SK-N-SH treated with all-trans-retinoic acid at 6 μM for 48 hours (cell line): ENCODE measurements around the gene CD84.

Source experiments
- ATAC-seq: fragments of 200-7000 bp; cut with Tn5 transposase; 3 replicates; pipeline ENCODE4 v1.9.1; 2020; ENCODE audit warnings: mild to moderate bottlenecking, moderate library complexity
- ARNTL ChIP-seq: fragments of 450-650 bp; formaldehyde crosslinking; IDR thresholded peaks from 2 replicates; pipeline ENCODE4 v1.5.0; 2020; ENCODE audit warnings: low read depth, mild to moderate bottlenecking, moderate library complexity, borderline replicate concordance
- BACH2 ChIP-seq: fragments of 250-450 bp; sonication (Bioruptor Pico); IDR thresholded peaks from 2 replicates; pipeline ENCODE4 v1.9.0; 2021; ENCODE audit warnings: mild to moderate bottlenecking, borderline replicate concordance
- CREB5 ChIP-seq: fragments of 250-450 bp; sonication (Bioruptor Pico); IDR thresholded peaks from 2 replicates; pipeline ENCODE4 v1.5.1; 2020; ENCODE audit warnings: low read depth, mild to moderate bottlenecking, moderate library complexity
- CSDC2 ChIP-seq: fragments of 250-450 bp; sonication (Bioruptor Pico); IDR thresholded peaks from 2 replicates; pipeline ENCODE4 v1.5.0; 2020; ENCODE audit warnings: mild to moderate bottlenecking, moderate library complexity
- CSRNP3 ChIP-seq: fragments of 250-450 bp; sonication (Bioruptor Pico); IDR thresholded peaks from 2 replicates; pipeline ENCODE4 v1.5.1; 2021; ENCODE audit warnings: mild to moderate bottlenecking, moderate library complexity
- ESRRG ChIP-seq: fragments of 250-450 bp; sonication (Bioruptor Pico); IDR thresholded peaks from 2 replicates; pipeline ENCODE4 v1.6.1; 2021; ENCODE audit warnings: mild to moderate bottlenecking
- GLIS3 ChIP-seq: fragments of 250-450 bp; sonication (Bioruptor Pico); IDR thresholded peaks from 2 replicates; pipeline ENCODE4 v1.5.0; 2020; ENCODE audit warnings: mild to moderate bottlenecking, moderate library complexity
- ISL1 ChIP-seq: fragments of 250-450 bp; sonication (Bioruptor Pico); IDR thresholded peaks from 2 replicates; pipeline ENCODE4 v2.1.2; 2022; ENCODE audit warnings: mild to moderate bottlenecking, moderate library complexity
- PATZ1 ChIP-seq: fragments of 250-450 bp; sonication (Bioruptor Pico); IDR thresholded peaks from 2 replicates; pipeline ENCODE4 v1.8.0; 2020; ENCODE audit warnings: mild to moderate bottlenecking, moderate library complexity, borderline replicate concordance
- PPARA ChIP-seq: fragments of 250-450 bp; sonication (Bioruptor Pico); IDR thresholded peaks from 2 replicates; pipeline ENCODE4 v1.5.0; 2020; ENCODE audit warnings: mild to moderate bottlenecking, borderline replicate concordance
- RARB ChIP-seq: fragments of 250-450 bp; sonication (Bioruptor Pico); IDR thresholded peaks from 2 replicates; pipeline ENCODE4 v1.8.0; 2021; ENCODE audit warnings: mild to moderate bottlenecking, moderate library complexity
- SNAI2 ChIP-seq: fragments of 250-450 bp; sonication (Bioruptor Pico); IDR thresholded peaks from 2 replicates; pipeline ENCODE4 v1.5.0; 2020; ENCODE audit warnings: mild to moderate bottlenecking, moderate library complexity
- TCF4 ChIP-seq: fragments of 250-450 bp; sonication (Bioruptor Pico); IDR thresholded peaks from 2 replicates; pipeline ENCODE4 v1.8.0; 2021; ENCODE audit warnings: mild to moderate bottlenecking, moderate library complexity, borderline replicate concordance
- TOX ChIP-seq: fragments of 250-450 bp; sonication (Bioruptor Pico); IDR thresholded peaks from 2 replicates; pipeline ENCODE4 v1.8.0; 2021; ENCODE audit warnings: mild to moderate bottlenecking, moderate library complexity, borderline replicate concordance
- TSHZ2 ChIP-seq: fragments of 250-450 bp; sonication (Bioruptor Pico); IDR thresholded peaks from 2 replicates; pipeline ENCODE4 v1.5.0; 2020; ENCODE audit warnings: mild to moderate bottlenecking, moderate library complexity
- ZFP3 ChIP-seq: fragments of 250-450 bp; sonication (Bioruptor Pico); IDR thresholded peaks from 2 replicates; pipeline ENCODE4 v1.5.0; 2020; ENCODE audit warnings: mild to moderate bottlenecking, moderate library complexity
- ZFP30 ChIP-seq: fragments of 450-650 bp; formaldehyde crosslinking; IDR thresholded peaks from 2 replicates; pipeline ENCODE4 v1.5.0; 2022; ENCODE audit warnings: mild to moderate bottlenecking, moderate library complexity
- ZNF565 ChIP-seq: fragments of 450-650 bp; formaldehyde crosslinking; conservative IDR thresholded peaks from 2 replicates; pipeline ENCODE4 v1.5.0; 2020; ENCODE audit warnings: low read depth, mild to moderate bottlenecking, moderate library complexity
- ZNF70 ChIP-seq: fragments of 450-650 bp; formaldehyde crosslinking; IDR thresholded peaks from 2 replicates; pipeline ENCODE4 v1.5.0; 2020; ENCODE audit warnings: mild to moderate bottlenecking, moderate library complexity
- ZNF8 ChIP-seq: fragments of 450-650 bp; formaldehyde crosslinking; IDR thresholded peaks from 2 replicates; pipeline ENCODE4 v1.5.0; 2020; ENCODE audit warnings: mild to moderate bottlenecking, moderate library complexity

CD84 gene

DNA sequence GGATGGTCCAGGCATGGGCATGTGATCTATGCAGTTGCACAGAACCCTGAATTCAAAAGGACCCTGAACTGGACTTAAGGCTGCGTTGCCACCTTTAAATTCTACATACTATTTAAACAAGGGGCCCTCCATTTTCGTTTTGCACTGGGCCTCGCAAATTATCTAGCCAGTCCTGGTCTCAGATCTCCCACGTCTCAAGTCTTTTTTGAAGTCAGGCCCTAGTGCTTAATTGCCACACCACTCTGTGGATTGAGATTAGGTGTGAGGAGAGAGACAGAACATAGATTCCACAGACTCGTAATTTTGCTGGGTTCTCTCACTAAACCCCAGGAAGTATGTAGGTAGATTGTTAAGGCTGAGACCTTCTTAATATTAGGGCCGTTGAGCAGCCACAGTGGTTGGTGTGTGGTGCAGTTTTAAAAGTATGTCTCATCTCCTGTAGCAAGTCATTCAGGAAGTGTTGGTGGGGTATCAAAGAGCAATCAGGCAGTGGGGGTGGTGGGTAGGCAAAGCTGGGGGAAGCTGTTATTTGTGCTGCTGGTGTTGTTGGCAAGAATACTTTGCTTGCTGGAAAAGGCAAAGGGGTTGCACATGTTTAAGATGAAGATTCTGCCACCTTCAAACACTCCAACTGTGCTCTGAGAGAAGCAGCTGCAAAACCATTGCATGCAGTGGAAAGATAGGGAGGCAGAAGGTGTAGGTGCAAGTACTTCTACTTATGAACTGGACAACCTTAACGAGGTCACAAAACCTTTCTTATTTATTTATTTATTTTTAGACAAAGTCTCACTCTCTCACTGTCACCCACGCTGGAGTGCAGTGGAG is 11.2 kb downstream of the CD84 start:
- TF ChIP-seq TOX (CRISPR knock-in tag), result no peak
- TF ChIP-seq ISL1 (CRISPR knock-in tag), result no peak
- TF ChIP-seq SNAI2 (CRISPR knock-in tag), result no peak
- TF ChIP-seq CSDC2 (CRISPR knock-in tag), result no peak
- TF ChIP-seq ZFP3 (CRISPR knock-in tag), result no peak
- TF ChIP-seq PPARA (CRISPR knock-in tag), result no peak
- TF ChIP-seq ESRRG (CRISPR knock-in tag), result no peak
- no peak for TF ChIP-seq RARB (CRISPR knock-in tag)
- TF ChIP-seq ZNF565 (CRISPR knock-in tag), result no peak
- no peak for TF ChIP-seq TSHZ2 (CRISPR knock-in tag)
- TF ChIP-seq ZNF70, result no peak
- no peak for TF ChIP-seq ARNTL (CRISPR knock-in tag)
- no peak for TF ChIP-seq BACH2 (CRISPR knock-in tag)
- TF ChIP-seq ZNF8, result no peak
- no peak for TF ChIP-seq CREB5 (CRISPR knock-in tag)
- TF ChIP-seq CSRNP3 (CRISPR knock-in tag), result no peak
- TF ChIP-seq ZFP30, result no peak
- no peak for TF ChIP-seq TCF4
- TF ChIP-seq GLIS3 (CRISPR knock-in tag), result no peak
- no peak for TF ChIP-seq PATZ1 (CRISPR knock-in tag)
- no peak for ATAC-seq

DNA sequence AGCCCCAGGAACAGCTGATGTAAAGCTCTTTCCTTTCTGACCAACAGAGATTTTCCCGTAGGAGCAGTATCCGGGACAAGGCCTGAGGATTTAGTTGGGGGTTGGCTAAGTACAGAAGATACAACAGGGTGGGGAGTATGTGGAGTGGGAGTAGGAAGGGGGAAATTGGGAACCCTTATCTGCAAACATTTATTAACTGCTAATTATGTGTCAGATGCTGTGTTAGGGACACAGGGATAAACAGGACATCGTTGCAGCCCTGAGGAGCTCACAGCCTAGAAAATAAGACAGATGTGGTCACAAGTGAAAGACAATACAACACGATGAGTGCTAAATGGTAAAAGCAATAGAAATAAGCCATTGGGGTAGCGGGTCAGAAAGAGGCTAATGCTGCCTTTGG is 12.0 kb downstream of the CD84 start:
- ATAC-seq, result no peak
- TF ChIP-seq CSRNP3 (CRISPR knock-in tag), result no peak
- TF ChIP-seq TSHZ2 (CRISPR knock-in tag), result no peak
- TF ChIP-seq CSDC2 (CRISPR knock-in tag), result no peak
- TF ChIP-seq TOX (CRISPR knock-in tag), result no peak
- no peak for TF ChIP-seq ZNF8
- no peak for TF ChIP-seq ESRRG (CRISPR knock-in tag)
- TF ChIP-seq TCF4, result no peak
